HEK293 (cell line): ENCODE results near the gene TEF.

Source experiments
- GLI2 ChIP-seq: fragments of 450-650 bp; formaldehyde crosslinking; IDR thresholded peaks from 2 replicates; pipeline ENCODE4; 2017; ENCODE audit warnings: missing biosample characterization, missing genetic modification characterization, low read depth, borderline replicate concordance
- GLI4 ChIP-seq: fragments of 450-650 bp; formaldehyde crosslinking; IDR thresholded peaks from 2 replicates; pipeline ENCODE4 v1.5.1; 2016; ENCODE audit warnings: missing biosample characterization, missing genetic modification characterization
- HIC1 ChIP-seq: fragments of 450-650 bp; formaldehyde crosslinking; IDR thresholded peaks from 2 replicates; pipeline ENCODE4 v1.5.1; 2016; ENCODE audit warnings: missing biosample characterization, missing genetic modification characterization
- HOXC10 ChIP-seq: sonication (generic); formaldehyde crosslinking; IDR thresholded peaks from 2 replicates; pipeline ENCODE4 v1.8.1; 2023; ENCODE audit warnings: mild to moderate bottlenecking, missing genetic modification reagents
- PRDM6 ChIP-seq: fragments of 450-650 bp; formaldehyde crosslinking; IDR thresholded peaks from 2 replicates; pipeline ENCODE4 v1.5.1; 2017; ENCODE audit warnings: missing biosample characterization, missing genetic modification characterization
- RBAK ChIP-seq: fragments of 450-650 bp; formaldehyde crosslinking; IDR thresholded peaks from 2 replicates; pipeline ENCODE4 v1.5.1; 2016; ENCODE audit warnings: missing biosample characterization, missing genetic modification characterization
- REPIN1 ChIP-seq: fragments of 450-650 bp; formaldehyde crosslinking; IDR thresholded peaks from 2 replicates; pipeline ENCODE4 v1.5.1; 2017; ENCODE audit warnings: missing biosample characterization, missing genetic modification characterization, low read depth
- SCRT1 ChIP-seq: fragments of 450-650 bp; formaldehyde crosslinking; IDR thresholded peaks from 2 replicates; pipeline ENCODE4 v1.5.1; 2016; ENCODE audit warnings: missing biosample characterization, missing genetic modification characterization, borderline replicate concordance
- SCRT2 ChIP-seq: fragments of 450-650 bp; formaldehyde crosslinking; IDR thresholded peaks from 2 replicates; pipeline ENCODE4 v1.5.1; 2016; ENCODE audit warnings: missing biosample characterization, missing genetic modification characterization
- SP3 ChIP-seq: fragments of 450-650 bp; formaldehyde crosslinking; IDR thresholded peaks from 2 replicates; pipeline ENCODE4 v1.5.1; 2016; ENCODE audit warnings: missing biosample characterization, missing genetic modification characterization
- ZBTB11 ChIP-seq: fragments of 450-650 bp; formaldehyde crosslinking; conservative IDR thresholded peaks from 2 replicates; pipeline ENCODE4 v1.5.1; 2016; ENCODE audit warnings: low read depth, missing biosample characterization, missing genetic modification characterization
- ZBTB17 ChIP-seq: fragments of 450-650 bp; formaldehyde crosslinking; IDR thresholded peaks from 2 replicates; pipeline ENCODE4 v1.5.1; 2016; ENCODE audit warnings: missing biosample characterization, missing genetic modification characterization
- ZBTB20 ChIP-seq: fragments of 450-650 bp; formaldehyde crosslinking; IDR thresholded peaks from 2 replicates; pipeline ENCODE4 v1.5.1; 2016; ENCODE audit warnings: missing biosample characterization, missing genetic modification characterization
- ZFP41 ChIP-seq: fragments of 450-650 bp; formaldehyde crosslinking; IDR thresholded peaks from 2 replicates; pipeline ENCODE4 v1.5.1; 2016; ENCODE audit warnings: missing biosample characterization, missing genetic modification characterization, borderline replicate concordance
- ZNF10 ChIP-seq: fragments of 450-650 bp; formaldehyde crosslinking; IDR thresholded peaks from 2 replicates; pipeline ENCODE4 v1.5.1; 2017; ENCODE audit warnings: missing biosample characterization, missing genetic modification characterization
- ZNF112 ChIP-seq: fragments of 450-650 bp; formaldehyde crosslinking; IDR thresholded peaks from 2 replicates; pipeline ENCODE4 v1.5.0; 2017; ENCODE audit warnings: missing biosample characterization, missing genetic modification characterization
- ZNF121 ChIP-seq: fragments of 450-650 bp; formaldehyde crosslinking; IDR thresholded peaks from 2 replicates; pipeline ENCODE4 v1.5.1; 2016; ENCODE audit warnings: missing biosample characterization, missing genetic modification characterization
- ZNF175 ChIP-seq: fragments of 450-650 bp; formaldehyde crosslinking; IDR thresholded peaks from 2 replicates; pipeline ENCODE4 v1.5.1; 2016; ENCODE audit warnings: missing biosample characterization, missing genetic modification characterization
- ZNF23 ChIP-seq: fragments of 450-650 bp; formaldehyde crosslinking; IDR thresholded peaks from 2 replicates; pipeline ENCODE4 v1.5.1; 2016; ENCODE audit warnings: missing biosample characterization, missing genetic modification characterization, borderline replicate concordance
- ZNF239 ChIP-seq: fragments of 450-650 bp; formaldehyde crosslinking; IDR thresholded peaks from 2 replicates; pipeline ENCODE4 v1.5.1; 2016; ENCODE audit warnings: missing biosample characterization, missing genetic modification characterization
- ZNF416 ChIP-seq: fragments of 450-650 bp; formaldehyde crosslinking; IDR thresholded peaks from 2 replicates; pipeline ENCODE4 v1.5.1; 2016; ENCODE audit warnings: missing biosample characterization, missing genetic modification characterization
- ZNF423 ChIP-seq: fragments of 450-650 bp; formaldehyde crosslinking; IDR thresholded peaks from 2 replicates; pipeline ENCODE4 v1.5.1; 2016; ENCODE audit warnings: missing biosample characterization, missing genetic modification characterization
- ZNF426 ChIP-seq: fragments of 450-650 bp; formaldehyde crosslinking; IDR thresholded peaks from 2 replicates; pipeline ENCODE4 v1.5.1; 2017; ENCODE audit warnings: missing biosample characterization, missing genetic modification characterization, mild to moderate bottlenecking, inconsistent platforms, moderate library complexity
- ZNF488 ChIP-seq: fragments of 450-650 bp; formaldehyde crosslinking; IDR thresholded peaks from 2 replicates; pipeline ENCODE4 v1.5.1; 2016; ENCODE audit warnings: missing biosample characterization, missing genetic modification characterization
- ZNF660 ChIP-seq: fragments of 450-650 bp; IDR thresholded peaks from 2 replicates; pipeline ENCODE4 v1.5.1; 2018; ENCODE audit warnings: missing biosample characterization, mild to moderate bottlenecking, missing genetic modification characterization
- ZNF664 ChIP-seq: fragments of 450-650 bp; formaldehyde crosslinking; IDR thresholded peaks from 2 replicates; pipeline ENCODE4 v1.5.1; 2016; ENCODE audit warnings: missing biosample characterization, missing genetic modification characterization
- ZNF692 ChIP-seq: fragments of 450-650 bp; formaldehyde crosslinking; IDR thresholded peaks from 2 replicates; pipeline ENCODE4 v1.5.1; 2016; ENCODE audit warnings: missing biosample characterization, missing genetic modification characterization
- ZNF830 ChIP-seq: fragments of 450-650 bp; IDR thresholded peaks from 2 replicates; pipeline ENCODE4 v1.5.0; 2018; ENCODE audit warnings: missing biosample characterization, missing genetic modification characterization, low read depth, mild to moderate bottlenecking, moderate library complexity
- ZNF837 ChIP-seq: fragments of 450-650 bp; formaldehyde crosslinking; IDR thresholded peaks from 2 replicates; pipeline ENCODE4 v1.5.1; 2016; ENCODE audit warnings: missing biosample characterization, missing genetic modification characterization
- ZSCAN18 ChIP-seq: fragments of 450-650 bp; formaldehyde crosslinking; IDR thresholded peaks from 2 replicates; pipeline ENCODE4 v1.5.1; 2016; ENCODE audit warnings: missing biosample characterization, missing genetic modification characterization

The TEF gene

GRCh38 chr22:41367039-41367679 is 14.6 kb upstream of the TEF start (continued):
- no peak for TF ChIP-seq ZNF10
- TF ChIP-seq ZNF416 (tag by site-specific recombination) = peak; percentile 81; the same call in 1 of the 2 replicates
- TF ChIP-seq ZBTB11 = no peak
- TF ChIP-seq ZNF239 = no peak
- TF ChIP-seq HOXC10 (CRISPR knock-in tag) = no peak
- TF ChIP-seq HIC1 = peak; percentile 24; the same call in 1 of the 2 replicates
- TF ChIP-seq SCRT1 = no peak
- no peak for TF ChIP-seq SCRT2 (tag by site-specific recombination)
- no peak for TF ChIP-seq ZNF837 (tag by site-specific recombination)
- TF ChIP-seq ZSCAN18 (tag by site-specific recombination) = no peak
- no peak for TF ChIP-seq ZNF664 (tag by site-specific recombination)
- no peak for TF ChIP-seq ZNF175 (tag by site-specific recombination)
- TF ChIP-seq ZNF426 = no peak
- TF ChIP-seq REPIN1 (tag by site-specific recombination) = no peak
- no peak for TF ChIP-seq ZNF112
- TF ChIP-seq ZNF23 (tag by site-specific recombination) = no peak
- TF ChIP-seq ZNF488 (tag by site-specific recombination) = no peak
- no peak for TF ChIP-seq RBAK
- TF ChIP-seq ZNF121 (tag by site-specific recombination) = no peak
- TF ChIP-seq ZNF830 = no peak
- TF ChIP-seq ZNF692 (tag by site-specific recombination) = peak; percentile 73; the same call in 1 of the 2 replicates
- TF ChIP-seq ZNF423 (tag by site-specific recombination) = no peak
- TF ChIP-seq ZBTB20 = no peak; the same call in 1 of the 2 replicates
- TF ChIP-seq ZNF660 = peak; percentile 98
- TF ChIP-seq ZBTB17 (tag by site-specific recombination) = peak; percentile 76
- TF ChIP-seq ZFP41 (tag by site-specific recombination) = no peak
- TF ChIP-seq GLI4 (tag by site-specific recombination) = no peak
- TF ChIP-seq GLI2 = no peak
- TF ChIP-seq PRDM6 (tag by site-specific recombination) = no peak
- TF ChIP-seq SP3 (tag by site-specific recombination) = no peak; the same call in none of the 2 replicates
